ENCODE measurements around the gene OR5AN1.
"Not testable (repeated sequence)": the region's sequence is repeated elsewhere in the genome, so short reads cannot be mapped to it uniquely, and the experiment has no call there.

The OR5AN1 gene

GRCh38 chr11:59358595-59358994 lies at the start of gene OR5AN1:
Gene OR5AN1, plus strand, starts transcription at chr11:59358895. Its CDS starts 5,564 bp downstream, at chr11:59364459.
- no peak for DNase-seq (ENCODE audit: extremely low read depth in 1 of 2, low read depth in 1 of 2)

- DNase-seq (ENCODE audit: extremely low read depth in 1 of 2, low read depth in 1 of 2), result no peak
Observed at GRCh38 chr11:59335001-59335400, 23.7 kb upstream of the OR5AN1 start.

GRCh38 chr11:59336176-59336575 lies 22.5 kb upstream of the OR5AN1 start:
- DNase-seq (ENCODE audit: extremely low read depth in 1 of 2, low read depth in 1 of 2), result no peak

GRCh38 chr11:59336931-59337330 lies 21.8 kb upstream of the OR5AN1 start:
- no peak for DNase-seq (ENCODE audit: extremely low read depth in 1 of 2, low read depth in 1 of 2)

GRCh38 chr11:59349657-59350056 lies 9.0 kb upstream of the OR5AN1 start:
- not testable (repeated sequence) for DNase-seq (ENCODE audit: extremely low read depth in 1 of 2, low read depth in 1 of 2)

GRCh38 chr11:59355226-59355625 lies 3.5 kb upstream of the OR5AN1 start:
- DNase-seq (ENCODE audit: extremely low read depth in 1 of 2, low read depth in 1 of 2), result no peak

- DNase-seq (ENCODE audit: extremely low read depth in 1 of 2, low read depth in 1 of 2), result no peak
Observed at GRCh38 chr11:59356561-59356960, 2.1 kb upstream of the OR5AN1 start.

GRCh38 chr11:59358020-59358419 lies 675 bp upstream of the OR5AN1 start:
- no peak for DNase-seq (ENCODE audit: extremely low read depth in 1 of 2, low read depth in 1 of 2)

- DNase-seq (ENCODE audit: extremely low read depth in 1 of 2, low read depth in 1 of 2), result no peak
Observed at GRCh38 chr11:59365232-59366018, 6.7 kb downstream of the OR5AN1 start.

GRCh38 chr11:59368238-59369022 lies 9.7 kb downstream of the OR5AN1 start:
- no peak for DNase-seq (ENCODE audit: extremely low read depth in 1 of 2, low read depth in 1 of 2)

GRCh38 chr11:59372324-59372723 lies 13.6 kb downstream of the OR5AN1 start:
- DNase-seq (ENCODE audit: extremely low read depth in 1 of 2, low read depth in 1 of 2), result not testable (repeated sequence)

GRCh38 chr11:59380263-59381059 lies 21.8 kb downstream of the OR5AN1 start:
- no peak for DNase-seq (ENCODE audit: extremely low read depth in 1 of 2, low read depth in 1 of 2)

GRCh38 chr11:59394186-59394585 lies 35.5 kb downstream of the OR5AN1 start:
- no peak for DNase-seq (ENCODE audit: extremely low read depth in 1 of 2, low read depth in 1 of 2)

GRCh38 chr11:59400461-59401261 lies 42.0 kb downstream of the OR5AN1 start:
- no peak for DNase-seq (ENCODE audit: extremely low read depth in 1 of 2, low read depth in 1 of 2)

GRCh38 chr11:59401262-59401552 lies 42.5 kb downstream of the OR5AN1 start:
- no peak for DNase-seq (ENCODE audit: extremely low read depth in 1 of 2, low read depth in 1 of 2)

- no peak for DNase-seq (ENCODE audit: extremely low read depth in 1 of 2, low read depth in 1 of 2)
Observed at GRCh38 chr11:59403546-59403945, 44.9 kb downstream of the OR5AN1 start.

- DNase-seq (ENCODE audit: extremely low read depth in 1 of 2, low read depth in 1 of 2), result no peak
Observed at GRCh38 chr11:59413646-59414045, 55.0 kb downstream of the OR5AN1 start.

- DNase-seq (ENCODE audit: extremely low read depth in 1 of 2, low read depth in 1 of 2), result no peak
Observed at GRCh38 chr11:59415111-59415510, 56.4 kb downstream of the OR5AN1 start.

GRCh38 chr11:59416613-59417012 lies 57.9 kb downstream of the OR5AN1 start:
- DNase-seq (ENCODE audit: extremely low read depth in 1 of 2, low read depth in 1 of 2), result no peak

- no peak for DNase-seq (ENCODE audit: extremely low read depth in 1 of 2, low read depth in 1 of 2)
Observed at GRCh38 chr11:59417023-59417422, 58.3 kb downstream of the OR5AN1 start.

GRCh38 chr11:59418156-59418555 lies 59.5 kb downstream of the OR5AN1 start:
- no peak for DNase-seq (ENCODE audit: extremely low read depth in 1 of 2, low read depth in 1 of 2)

All from stimulated activated CD8-positive, alpha-beta memory T cell treated with anti-CD3 and anti-CD28 coated beads, Interleukin-7, amount 100 ng/mL, for 48 hours (primary cell).